Endothelial cell of umbilical vein (primary cell): Measurements from ENCODE around the gene TADA2A.

Experiments used
- CTCF ChIP-seq, 2 donors: IDR thresholded peaks; 1 replicate in 1 of 2; 2 replicates in 1 of 2; pipeline ENCODE4 v1.5.1; 2011; ENCODE audit warnings: low read length in 2 of 2, mild to moderate bottlenecking in 2 of 2, moderate library complexity in 2 of 2, control low read depth in 1 of 2, inconsistent platforms in 1 of 2, low read depth in 1 of 2; ENCODE audit not compliant: insufficient read depth in 1 of 2; ENCODE audit errors: extremely low read depth in 1 of 2
- EZH2 ChIP-seq: IDR thresholded peaks from 2 replicates; pipeline ENCODE4 v1.6.1; 2012; ENCODE audit warnings: borderline replicate concordance, low read depth, mild to moderate bottlenecking, moderate library complexity, low read length, inconsistent platforms; ENCODE audit not compliant: severe bottlenecking
- GATA2 ChIP-seq: IDR thresholded peaks from 2 replicates; pipeline ENCODE4 v1.7.0; 2011; ENCODE audit warnings: low read depth, mild to moderate bottlenecking, moderate library complexity, mixed read lengths, low read length; ENCODE audit not compliant: insufficient read length, insufficient read depth
- JUN ChIP-seq: IDR thresholded peaks from 2 replicates; pipeline ENCODE4 v1.6.1; 2011; ENCODE audit warnings: borderline replicate concordance, low read depth; ENCODE audit not compliant: insufficient read length, insufficient read depth
- POLR2A ChIP-seq: IDR thresholded peaks from 2 replicates; pipeline ENCODE4 v1.6.1; 2012; ENCODE audit warnings: low read depth, mild to moderate bottlenecking, control low read depth, low read length
- POLR2AphosphoS5 ChIP-seq: IDR thresholded peaks from 2 replicates; pipeline ENCODE4 v1.6.1; 2012; ENCODE audit warnings: low read depth, mild to moderate bottlenecking, control low read depth, low read length, moderate library complexity; ENCODE audit not compliant: insufficient read depth
- TF ChIP-seq, protein P1 (sequence below): IDR thresholded peaks from 2 replicates; pipeline ENCODE4 v1.6.1; 2011; ENCODE audit not compliant: insufficient read depth, insufficient read length

- TF ChIP-seq POLR2AphosphoS5, result no peak
- TF ChIP-seq, protein P1, sequence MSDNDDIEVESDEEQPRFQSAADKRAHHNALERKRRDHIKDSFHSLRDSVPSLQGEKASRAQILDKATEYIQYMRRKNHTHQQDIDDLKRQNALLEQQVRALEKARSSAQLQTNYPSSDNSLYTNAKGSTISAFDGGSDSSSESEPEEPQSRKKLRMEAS, result no peak
- TF ChIP-seq CTCF (IDR thresholded peaks at IDR 0.05; ENCODE audit: extremely low read depth in 1 of 2, insufficient read depth in 1 of 2, low read depth in 1 of 2, low read length in 2 of 2), result no peak
- TF ChIP-seq POLR2A, result no peak
- no peak for TF ChIP-seq GATA2
- no peak for TF ChIP-seq EZH2
- no peak for TF ChIP-seq JUN
Measured at GRCh38 chr17:37500378-37500777, 93.7 kb downstream of the TADA2A start.
